ENCODE data around the gene FBF1.

Gene FBF1

GRCh38 chr17:75945211-75945610 lies 4.4 kb upstream of the FBF1 start:
- no peak for DNase-seq

- no peak for DNase-seq
Measured at GRCh38 chr17:75943491-75943890, 2.6 kb upstream of the FBF1 start.

GRCh38 chr17:75942473-75942872 lies 1.6 kb upstream of the FBF1 start:
- DNase-seq, result no peak

GRCh38 chr17:75941442-75941819 lies 589 bp upstream of the FBF1 start:
- DNase-seq, result no peak

GRCh38 chr17:75937652-75938051 lies 3.2 kb downstream of the FBF1 start:
- no peak for DNase-seq

DNA sequence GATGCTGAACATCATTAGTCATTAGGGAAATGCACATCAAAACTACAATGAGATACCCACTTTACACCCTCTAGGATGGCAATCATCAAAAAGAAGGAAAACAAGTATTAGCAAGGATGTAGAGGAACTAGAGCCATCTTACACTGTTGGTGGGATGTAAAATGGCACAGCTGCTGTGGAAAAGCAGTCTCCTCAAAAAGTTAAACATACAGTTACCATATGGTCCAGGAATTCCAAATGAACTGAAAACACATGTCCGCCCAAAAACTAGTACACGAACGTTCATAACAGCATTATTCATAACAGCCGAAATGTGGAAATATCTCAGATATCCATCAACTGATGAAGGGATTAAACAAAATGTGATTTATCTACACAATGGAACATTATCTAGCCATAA lies 7.0 kb downstream of the FBF1 start:
- DNase-seq, result no peak

GRCh38 chr17:75932852-75933251 lies 8.0 kb downstream of the FBF1 start:
- DNase-seq, result no peak

DNA sequence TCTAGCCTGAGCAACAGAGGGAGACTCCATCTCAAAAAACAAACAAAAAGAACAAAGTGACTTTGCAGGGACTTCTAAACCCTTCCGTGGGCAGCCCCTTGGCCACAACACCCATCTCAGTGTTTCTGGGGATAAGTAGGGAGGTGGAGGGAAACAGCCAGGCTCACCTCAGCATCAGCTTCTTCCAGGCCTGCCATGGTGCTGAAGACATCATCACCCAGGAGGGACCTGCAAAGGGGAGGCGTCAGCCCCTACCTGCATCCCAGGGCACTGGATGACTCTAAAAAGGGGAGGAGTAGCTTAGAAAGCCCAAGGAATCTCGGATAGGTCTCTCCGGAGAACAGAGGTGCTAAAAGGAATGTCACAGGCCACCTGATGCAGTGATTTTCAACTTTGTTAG lies 9.8 kb downstream of the FBF1 start:
- no peak for DNase-seq

DNA sequence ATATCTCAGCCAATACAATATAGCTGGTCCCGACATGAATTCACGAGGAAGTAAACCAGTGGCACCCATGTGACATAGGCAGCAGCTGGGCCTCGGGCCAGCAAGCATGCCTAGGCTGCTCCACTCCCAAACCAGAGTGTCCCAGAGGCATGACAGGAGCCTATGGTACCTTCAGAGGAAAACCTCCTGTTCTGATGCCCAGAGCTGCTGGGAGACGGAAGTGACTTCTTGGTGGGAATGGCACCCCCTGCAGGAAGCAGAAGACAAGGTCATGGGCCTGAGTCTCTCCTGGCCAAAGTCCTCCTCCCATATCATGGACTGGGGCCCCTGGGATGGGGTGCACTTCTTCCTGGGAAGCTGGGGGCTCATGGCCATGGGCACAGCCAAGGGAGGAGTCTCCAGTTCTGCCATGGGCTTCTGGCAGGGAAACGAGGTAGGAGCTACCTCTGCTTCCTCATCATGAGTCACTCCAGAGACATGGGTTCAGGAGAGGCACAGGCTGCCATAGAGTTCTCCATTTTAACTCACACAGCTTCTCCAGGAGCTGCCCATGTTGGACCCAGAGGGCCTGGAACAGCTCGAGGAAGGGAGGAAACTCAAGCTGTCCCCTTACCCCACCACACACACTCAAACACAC lies 13.4 kb downstream of the FBF1 start:
- no peak for DNase-seq

DNA sequence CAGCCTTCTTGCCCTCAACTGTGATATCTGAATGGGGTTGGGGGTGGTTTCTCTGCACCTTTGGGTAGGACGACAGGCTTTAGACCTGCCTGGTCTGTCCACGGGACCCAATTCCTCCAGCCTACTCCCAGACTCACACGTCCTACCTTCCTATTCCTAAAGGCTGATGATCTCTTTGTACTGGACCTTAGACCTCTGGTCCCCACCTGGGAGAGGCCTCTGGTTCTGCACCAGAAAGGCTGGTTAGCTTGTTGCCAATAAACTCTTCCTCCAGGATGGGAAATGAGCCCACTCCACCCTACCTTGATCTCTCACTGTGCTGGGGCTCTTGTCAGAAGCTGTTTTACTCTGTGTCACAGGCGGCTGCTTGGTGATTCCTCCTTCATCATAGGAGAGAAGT lies 14.4 kb downstream of the FBF1 start:
- DNase-seq, result no peak

GRCh38 chr17:75925912-75926311 lies 14.9 kb downstream of the FBF1 start:
- DNase-seq, result no peak

GRCh38 chr17:75925103-75925502 lies 15.7 kb downstream of the FBF1 start:
- DNase-seq, result no peak

GRCh38 chr17:75922963-75923874 lies 17.6 kb downstream of the FBF1 start:
- DNase-seq, result no peak

DNA sequence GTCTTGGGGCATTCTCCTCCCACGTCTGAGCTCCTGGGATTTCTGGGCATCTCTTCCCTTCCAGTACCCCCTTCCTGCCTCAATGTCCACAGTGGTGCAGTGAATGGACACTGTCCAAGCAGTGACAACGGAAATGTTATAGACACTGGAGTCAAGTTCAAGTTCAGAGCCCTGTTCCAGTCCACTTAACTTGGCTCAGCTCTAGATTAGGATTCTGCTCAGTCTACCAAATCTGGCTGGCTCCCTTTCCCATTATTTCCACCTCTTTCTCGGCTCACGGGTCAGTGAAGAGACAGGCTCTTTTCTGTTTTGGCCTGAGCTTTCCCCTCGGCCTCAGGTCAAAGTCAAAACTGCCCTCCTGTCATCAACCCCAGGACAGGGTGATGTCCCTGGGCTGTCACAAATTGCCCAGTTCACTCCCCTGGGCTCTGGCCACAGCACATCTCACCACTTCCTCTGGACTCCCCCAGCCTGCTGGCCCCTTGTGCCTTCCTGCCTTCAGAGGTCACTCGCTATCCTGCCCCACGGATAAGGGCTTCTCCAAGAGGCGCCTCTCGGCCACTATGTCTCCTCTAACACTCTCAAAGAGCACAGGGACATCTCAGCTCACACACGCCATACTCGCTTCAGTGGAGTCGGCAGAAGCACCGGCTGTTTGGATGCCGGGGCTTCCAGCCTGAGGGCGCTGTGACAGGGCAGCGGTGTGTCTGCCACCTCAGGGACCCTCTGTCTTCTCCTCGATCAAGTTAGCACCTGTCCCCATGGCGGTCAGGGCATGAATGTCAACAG lies 18.5 kb downstream of the FBF1 start:
- no peak for DNase-seq

DNA sequence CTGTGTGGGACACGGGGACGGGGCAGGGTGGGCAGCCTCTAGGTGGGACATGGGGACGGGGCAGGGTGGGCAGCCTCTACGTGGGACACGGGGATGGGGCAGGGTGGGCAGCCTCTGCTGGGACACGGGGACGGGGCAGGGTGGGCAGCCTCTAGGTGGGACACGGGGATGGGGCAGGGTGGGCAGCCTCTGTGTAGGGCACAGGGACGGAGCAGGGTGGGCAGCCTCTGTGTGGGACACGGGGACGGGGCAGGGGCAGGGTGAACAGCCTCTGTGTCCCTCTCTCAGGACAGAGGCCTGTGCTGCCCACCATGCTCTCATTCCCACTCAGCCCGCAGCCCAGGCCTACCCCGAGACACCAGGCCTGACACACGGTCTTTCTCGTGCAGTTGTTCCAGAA lies 19.2 kb downstream of the FBF1 start:
- DNase-seq, result no peak

DNA sequence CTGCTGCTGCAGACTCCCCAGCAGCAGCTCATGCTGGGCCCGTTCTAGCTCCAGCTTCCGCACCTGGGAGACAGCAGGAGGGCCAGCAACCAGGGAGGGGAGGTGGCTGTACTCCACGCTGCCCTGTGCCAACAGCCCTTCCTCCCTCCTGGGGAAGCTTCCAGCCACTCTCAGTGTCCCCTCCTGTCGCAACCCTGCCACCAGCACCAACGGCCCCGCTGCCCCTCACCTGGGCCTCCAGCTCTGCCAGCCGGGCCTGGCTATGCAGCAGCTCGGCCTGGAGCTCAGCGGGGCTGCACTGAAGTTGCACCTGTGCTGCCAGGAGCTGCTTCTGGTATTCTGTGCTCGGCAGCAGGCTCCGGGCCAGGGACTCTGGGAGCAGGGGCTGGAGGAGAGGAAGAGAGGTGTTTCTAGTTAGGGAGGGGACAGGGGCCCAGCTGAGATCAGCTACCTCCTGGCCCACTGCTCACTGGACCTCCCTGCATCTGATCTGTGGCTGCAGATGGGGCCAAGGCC lies 20.7 kb downstream of the FBF1 start:
- DNase-seq, result no peak

DNA sequence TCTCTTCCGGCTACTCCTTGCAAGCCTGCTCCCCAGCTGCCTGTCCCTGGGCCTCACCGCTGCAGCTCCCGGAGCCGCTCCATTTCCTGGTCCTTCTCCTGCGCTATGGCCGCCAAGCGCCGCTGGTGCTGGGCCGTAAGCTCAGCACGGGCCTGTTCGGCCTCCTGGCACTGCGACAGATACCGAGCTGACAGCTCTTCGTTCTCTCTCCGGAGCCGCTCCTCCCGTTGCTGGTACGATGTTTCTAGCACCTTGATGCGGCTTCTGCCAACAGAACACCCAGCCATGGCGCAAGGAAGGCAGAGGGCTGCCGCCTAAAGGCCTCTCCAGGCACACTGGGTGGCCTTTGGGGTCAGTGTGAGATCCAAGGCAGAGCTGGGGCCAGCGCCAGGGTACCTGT lies 21.2 kb downstream of the FBF1 start:
- no peak for DNase-seq

DNA sequence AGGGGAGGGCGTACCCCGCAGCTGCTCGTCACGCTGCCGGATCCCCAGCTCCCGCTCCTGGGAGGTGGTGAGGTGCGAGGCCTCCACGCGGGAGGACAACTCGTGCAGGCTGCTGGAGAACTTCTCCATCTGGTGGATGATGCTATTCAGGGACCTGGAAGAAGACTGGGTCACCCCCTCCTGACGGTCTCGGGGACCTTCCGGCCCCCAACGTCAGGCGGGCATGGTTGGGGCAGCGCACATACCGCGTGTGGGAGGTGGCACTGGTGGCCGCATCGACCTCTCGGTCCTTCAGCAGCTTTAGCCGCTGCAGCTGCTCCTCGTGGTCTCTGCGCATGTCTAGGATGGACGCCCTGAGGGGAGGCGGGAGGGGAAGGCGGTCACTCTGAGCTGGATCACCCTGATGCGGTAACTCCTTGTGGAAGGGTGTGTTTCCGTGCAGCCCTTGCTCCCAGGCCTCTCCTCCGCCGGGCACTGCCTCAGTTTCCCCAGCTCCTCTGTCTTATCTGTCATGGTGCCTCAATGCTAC lies 22.9 kb downstream of the FBF1 start:
- no peak for DNase-seq

GRCh38 chr17:75917141-75917916 lies 23.5 kb downstream of the FBF1 start:
- DNase-seq, result no peak

- no peak for DNase-seq
Measured at GRCh38 chr17:75915268-75915667, 25.6 kb downstream of the FBF1 start.

DNA sequence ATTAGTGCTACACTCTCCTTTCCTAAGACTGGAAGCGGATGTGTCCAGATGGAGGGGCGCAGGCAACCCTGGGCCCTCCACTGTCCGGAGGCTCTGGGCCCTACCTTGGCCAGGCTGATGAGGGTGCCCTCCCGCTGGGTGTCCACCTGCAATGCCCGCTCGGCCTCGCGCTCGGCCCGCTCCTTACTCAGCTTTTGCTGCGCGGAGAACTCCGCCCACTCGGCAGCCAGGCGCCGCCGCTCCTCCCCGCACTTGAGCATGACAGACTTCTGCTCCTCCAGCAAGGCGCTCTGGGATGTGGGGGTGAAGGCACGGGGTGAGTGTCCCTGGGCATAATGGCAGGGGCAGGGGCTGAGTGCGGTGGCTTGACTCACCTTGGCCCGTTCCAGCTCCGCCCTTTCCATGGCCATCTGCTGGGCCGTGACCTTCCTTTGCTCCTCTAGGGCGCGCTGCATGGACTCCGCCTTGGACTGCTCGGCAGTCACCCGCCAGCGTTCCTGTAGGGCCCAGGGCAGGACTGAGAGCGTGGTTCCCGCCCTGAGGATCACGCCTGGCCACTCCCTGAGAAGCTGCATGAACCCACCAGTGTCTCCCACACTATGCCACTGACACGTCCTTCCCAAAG lies 26.1 kb downstream of the FBF1 start:
- DNase-seq, result no peak

Measured in activated effector memory CD4-positive, alpha-beta T cell treated with Interleukin-2 at 50 U/mL for 16 hours (primary cell).